ENCODE results near the gene ETV7.
A peak's percentile ranks its signal among the peaks of the same experiment; 100 is the strongest.
"Not testable (repeated sequence)": the region's sequence is repeated elsewhere in the genome, so short reads cannot be mapped to it uniquely, and the experiment has no call there.

Gene ETV7

DNA sequence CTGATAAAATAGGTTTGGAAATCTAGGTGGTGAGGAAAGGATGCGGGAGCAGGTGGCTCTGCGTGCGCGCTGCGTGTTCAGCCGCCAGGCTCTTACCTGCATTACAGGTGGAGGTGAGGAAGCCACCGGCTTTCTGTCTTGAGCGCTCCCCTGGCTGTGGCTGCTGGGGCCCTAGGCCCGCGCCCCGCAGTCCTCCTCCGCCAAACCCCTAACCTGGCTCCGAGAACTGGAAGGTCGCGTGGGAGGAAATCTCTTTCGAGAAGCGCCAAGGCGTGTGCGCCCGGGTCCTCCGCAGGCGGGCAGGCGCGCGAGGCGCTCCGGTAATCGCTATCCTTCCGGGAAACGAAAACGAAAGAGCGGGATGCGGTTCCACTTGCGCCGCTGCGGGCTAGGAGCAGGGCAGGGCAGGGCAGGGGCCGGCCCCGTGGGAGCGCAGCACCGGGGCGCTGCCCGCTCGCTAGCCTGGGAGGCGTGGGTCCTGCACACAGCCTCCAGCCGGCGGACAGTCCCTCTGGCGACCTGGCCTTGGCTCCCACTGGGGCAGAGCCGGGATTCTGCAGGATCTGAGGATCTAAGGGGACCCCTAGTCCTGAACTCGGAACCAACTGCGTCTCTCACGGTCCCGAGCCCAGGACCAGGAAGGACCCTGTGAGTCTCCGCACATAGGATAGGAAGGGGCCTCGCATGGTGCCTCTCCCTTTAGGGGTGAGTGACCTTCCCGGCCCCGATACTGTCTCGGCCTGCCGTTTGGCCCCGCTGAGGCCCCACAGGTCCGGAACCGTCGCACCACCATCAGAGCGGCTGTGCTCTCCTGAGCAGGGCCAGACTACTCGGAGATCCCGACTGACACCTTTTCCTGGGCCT is at the start of gene ETV7:
Gene ETV7 (minus strand): TSS at position 230 of the 864 bp plus-strand sequence. CDS start 128 bp downstream, at position 102.
- DNase-seq = no peak

DNA sequence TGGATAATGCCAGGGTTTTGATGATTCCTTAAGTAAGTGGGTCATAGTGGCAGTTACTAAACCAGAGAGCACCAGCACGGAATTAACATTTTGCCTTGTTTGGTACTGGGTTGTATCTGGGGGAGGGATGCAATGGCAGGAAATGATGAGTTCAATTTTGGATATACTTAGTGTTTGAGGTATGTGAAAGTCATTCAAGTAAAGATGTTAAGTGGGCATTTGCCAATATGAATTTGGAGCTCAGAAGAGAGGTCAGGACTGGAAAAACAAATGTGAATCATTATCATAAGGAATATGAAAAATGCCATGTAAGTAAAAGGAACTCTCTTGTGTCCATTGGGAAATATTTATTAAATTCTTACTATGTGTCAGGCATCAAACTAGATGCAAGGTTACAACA is 49.0 kb upstream of the ETV7 start:
- no peak for DNase-seq

DNA sequence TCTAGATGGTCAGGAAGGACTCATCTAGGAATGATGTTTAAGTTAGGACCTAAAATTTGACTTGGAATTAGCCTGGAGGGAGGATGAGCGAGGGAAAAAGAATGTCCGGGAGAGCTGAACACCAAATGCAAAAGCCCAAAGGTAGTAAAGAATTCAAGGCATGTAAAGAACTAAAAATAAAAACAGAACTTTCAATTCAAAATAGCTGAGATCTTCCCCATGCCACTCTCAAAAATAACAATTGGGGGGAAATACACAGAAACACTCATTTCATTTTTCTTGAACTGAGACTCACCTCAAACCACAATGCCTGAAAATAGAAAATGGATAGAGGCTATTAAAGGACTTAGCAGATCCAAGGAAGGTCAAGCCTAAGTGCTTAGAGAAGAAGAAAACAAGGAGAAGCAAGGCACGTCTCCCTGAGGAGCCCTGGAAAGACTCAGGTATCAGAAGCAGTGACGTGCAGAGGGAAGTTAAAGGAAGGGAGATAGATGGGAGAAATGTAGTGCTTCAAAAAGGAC is 44.7 kb upstream of the ETV7 start:
- no peak for DNase-seq

DNA sequence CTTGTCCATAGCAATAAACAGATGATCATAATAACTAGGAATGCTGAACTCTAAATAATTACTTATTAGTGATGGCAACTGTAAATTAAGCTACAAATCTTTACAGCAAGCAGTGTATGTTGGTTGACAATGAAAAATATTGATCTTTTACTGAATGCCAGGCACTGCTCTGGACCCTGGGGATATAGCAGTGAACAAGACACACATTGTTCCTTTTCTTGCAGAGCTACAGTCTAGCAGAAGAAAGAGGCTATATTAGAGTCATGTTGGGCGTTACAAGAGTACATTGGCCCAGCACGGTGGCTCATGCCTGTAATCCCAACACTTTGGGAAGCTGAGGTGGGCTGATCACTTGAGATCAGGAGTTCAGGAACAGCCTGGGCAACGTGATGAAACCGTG is 43.7 kb upstream of the ETV7 start:
- DNase-seq = no peak

DNA sequence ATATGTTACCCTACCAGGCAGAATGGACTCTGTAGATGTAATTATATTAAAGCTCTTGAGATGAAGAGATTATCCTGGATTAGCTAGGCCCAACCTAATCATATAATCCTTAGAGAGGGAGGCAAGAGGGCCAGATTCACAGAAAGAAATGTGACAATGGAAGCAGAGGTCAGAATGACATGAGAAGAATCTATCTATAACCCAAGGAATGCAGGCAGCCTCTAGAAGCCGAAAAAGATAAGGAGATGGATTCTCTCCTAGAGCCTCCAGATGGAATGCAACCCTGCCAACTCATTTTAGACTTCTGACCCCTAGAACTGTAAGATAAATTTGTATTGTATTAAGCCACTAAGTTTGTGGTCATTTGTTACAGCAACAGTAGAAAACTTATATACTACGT is 42.9 kb upstream of the ETV7 start:
- DNase-seq = no peak

DNA sequence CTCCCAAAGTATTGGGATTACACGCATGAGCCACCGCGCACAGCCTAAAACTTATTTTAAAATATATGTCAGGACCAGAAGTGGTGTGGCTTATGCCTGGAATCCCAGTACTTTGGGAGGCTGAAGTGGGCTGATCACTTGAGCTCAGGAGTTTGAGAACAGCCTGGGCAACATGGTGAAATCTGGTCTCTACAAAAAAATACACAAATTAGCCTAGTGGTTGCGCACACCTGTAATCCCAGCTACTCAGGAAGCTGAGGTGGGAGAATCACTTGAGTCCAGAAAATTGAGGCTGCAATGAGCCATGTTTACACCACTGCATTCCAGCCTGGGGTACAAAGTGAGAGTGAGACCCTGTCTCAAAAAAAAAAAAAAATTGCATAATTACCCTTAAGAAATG is 41.4 kb upstream of the ETV7 start:
- DNase-seq = no peak

DNA sequence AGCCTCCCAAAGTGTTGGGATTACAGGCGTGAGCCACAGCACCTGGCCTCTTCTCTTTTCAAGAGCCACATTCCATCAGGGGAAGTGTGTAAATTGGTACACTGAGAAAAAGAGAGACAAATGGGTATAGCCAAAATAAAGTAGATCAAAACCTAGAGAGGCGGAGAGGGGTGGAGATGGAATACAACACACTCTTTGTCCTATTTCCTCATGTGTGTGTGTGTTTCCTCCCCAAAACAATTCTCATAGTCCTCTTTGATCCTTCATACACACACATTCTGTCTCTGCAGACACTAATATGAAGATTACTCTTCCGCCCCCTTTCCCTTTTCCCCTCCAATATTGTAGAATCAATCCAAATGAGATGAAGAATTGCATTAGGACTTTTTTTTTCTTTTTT is 39.2 kb upstream of the ETV7 start:
- DNase-seq = no peak

DNA sequence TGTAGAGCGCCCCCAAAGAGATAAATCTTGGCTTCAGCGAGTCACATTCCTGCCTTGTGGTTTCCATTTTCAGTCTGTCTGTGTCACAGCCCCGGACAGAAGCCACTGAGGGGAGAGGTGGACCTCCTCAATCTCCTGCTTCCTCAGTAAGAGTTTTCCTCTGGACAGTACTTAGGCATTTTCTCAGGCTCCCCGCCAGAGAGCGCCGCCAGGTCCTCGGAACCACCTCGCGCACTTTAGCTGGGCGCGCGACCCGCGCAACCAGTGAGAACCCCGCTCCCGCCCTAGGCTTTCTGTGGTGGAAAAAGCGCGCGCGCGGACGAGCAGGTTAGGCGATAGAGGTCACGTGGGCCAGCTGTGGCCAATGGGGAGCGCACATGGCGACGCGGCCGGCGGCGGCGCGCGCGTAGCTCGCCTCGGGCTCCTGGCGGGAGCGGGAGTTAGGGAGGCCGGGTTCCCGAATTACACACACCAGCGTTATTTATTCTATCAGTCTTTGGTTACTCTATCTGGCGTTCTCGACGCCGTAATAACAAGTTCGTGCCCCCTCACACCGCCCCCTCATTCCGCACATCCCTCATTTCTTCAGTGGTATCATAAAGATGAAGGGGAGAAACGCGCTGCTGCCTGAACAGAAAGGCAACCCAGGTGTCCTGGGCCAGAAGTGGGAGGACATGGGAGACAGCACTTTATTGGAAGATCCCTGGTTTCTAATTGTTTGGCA is 35.8 kb upstream of the ETV7 start:
- DNase-seq = peak; percentile 90

DNA sequence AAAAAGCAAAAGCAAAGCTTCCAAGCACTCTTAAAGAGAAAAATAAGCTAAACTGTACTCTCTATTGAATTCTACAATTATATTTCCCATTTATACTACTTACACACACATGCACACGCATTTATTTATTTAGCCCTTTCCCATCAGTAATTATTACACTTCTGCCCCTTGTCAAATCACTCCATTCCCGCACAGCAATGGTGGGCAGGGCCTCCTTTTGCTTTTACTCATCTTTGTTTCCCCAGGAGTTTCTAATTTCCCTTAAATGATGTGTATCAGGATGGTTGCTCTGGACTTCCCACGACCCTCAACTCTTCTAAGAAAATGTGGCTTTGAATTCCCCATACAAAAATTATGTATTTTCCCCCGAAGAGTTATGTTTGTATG is 35.2 kb upstream of the ETV7 start:
- no peak for DNase-seq

DNA sequence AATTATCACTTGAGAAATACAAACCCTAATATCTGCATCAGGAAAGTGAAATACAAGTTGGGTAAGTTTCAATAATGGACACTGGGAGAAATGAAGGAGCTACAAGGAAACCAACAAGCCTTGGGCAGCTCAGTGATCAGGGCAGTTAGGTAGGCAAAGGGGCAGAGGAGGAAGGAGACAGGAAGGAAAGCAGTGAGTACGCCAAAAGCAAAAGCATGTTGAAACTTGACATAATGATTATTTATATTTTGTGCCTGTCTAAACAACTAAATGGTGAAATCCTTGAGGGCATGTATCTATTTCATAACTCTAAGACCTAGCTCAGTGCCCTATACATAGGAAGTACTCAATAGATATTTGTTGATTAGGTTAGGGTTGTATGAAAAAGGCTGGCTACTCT is 31.8 kb upstream of the ETV7 start:
- no peak for DNase-seq

DNA sequence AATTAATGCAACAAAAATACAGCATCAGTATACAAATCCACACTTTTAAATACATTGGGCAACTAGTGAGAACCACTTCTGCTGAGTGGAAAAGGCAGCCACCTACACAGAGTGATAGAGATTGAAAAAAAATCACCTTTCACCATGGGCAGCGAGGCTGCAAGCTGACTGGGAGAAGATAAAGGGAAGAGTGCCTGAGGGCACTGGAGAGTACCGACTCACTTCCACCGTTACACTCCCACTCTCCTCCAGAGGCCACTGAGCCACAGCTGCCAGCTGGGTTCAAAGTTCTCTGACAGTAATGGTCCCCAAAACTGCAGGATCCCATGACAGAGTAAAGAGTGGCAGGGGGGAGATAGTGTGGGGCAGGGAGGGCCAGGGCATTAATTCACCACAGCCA is 31.1 kb upstream of the ETV7 start:
- DNase-seq = no peak

DNA sequence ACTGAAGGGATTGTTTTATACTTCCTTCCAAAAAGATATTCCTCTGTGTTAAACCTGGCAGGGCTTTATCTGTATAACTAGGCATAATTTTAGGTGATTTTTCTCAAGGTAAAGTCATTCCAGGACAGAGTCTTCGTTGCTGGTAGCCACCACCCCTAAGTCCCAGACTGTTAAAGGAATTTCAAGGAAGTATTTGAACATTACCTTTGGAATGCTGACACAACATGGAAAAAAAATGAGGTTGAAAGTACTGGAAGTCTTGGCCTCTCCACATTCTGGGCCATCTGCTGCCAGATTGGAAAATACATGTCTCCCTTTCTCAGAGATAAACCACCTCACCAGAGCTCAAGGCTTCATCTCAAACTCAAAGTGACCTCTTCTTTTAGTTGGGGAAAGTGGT is 27.0 kb upstream of the ETV7 start:
- no peak for DNase-seq

DNA sequence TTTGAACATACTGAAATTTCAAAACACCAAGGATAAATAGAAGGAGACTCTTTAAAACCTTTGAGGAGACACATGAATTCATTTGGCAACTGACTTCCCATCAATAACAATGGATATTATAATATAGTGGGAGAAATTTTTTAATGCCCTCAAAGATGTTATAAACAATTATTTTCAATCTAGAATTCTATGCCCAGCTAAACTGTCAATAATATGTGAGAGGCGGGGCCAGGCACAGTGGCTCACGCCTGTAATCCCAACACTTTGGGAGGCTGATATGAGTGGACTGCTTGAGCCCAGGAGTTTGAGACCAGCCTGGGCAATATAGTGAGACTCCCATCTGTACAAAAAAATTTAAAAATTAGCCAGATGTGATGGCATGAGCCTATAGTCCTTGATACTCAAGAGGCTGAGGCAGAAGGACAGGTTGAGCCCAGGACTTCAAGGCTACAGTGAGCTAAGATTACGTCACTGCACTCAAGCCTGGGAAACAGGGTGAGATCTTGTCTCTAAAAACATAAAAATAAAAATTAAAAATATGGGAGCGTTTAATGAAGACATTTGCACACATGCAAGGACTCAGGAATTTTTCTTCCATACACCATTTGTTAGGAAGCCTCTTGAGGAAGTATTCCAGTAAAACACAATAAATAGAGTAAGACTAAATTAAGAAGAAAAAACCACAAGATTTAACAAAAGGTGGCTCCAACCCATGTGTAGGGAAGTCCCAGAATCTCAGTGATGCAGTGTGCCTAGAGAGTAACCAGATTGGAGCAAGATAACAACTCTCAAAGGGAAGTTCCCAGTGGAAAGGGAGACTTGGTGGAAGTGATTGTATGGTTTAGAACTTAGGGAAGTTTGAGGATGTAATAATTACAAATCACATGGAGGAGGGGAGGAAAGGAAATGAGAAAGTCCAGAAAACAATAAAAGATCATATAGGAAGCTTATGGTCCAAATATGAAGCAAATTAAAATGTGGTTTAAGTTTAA is 26.3 kb upstream of the ETV7 start:
- DNase-seq = no peak

DNA sequence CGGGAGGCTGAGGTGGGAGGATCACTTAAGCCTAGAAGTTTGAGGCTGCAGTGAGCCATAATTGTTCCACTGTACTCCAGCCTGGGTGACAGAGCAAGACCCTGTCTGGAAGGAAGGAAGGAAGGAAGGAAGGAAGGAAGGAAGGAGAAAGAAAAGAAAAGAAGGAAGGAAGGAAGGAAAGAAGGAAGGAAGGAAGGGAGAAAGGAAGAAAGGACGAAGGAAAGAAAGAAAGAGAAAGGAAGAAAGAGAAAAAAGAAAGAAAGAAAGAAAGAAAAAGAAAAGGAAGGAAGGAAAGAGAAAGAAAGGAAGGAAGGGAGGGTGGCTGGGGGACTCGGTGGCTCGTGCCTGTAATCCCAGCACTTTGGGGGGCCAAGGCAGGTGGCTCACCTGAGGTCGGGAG is 22.2 kb upstream of the ETV7 start:
- DNase-seq = not testable (repeated sequence)

DNA sequence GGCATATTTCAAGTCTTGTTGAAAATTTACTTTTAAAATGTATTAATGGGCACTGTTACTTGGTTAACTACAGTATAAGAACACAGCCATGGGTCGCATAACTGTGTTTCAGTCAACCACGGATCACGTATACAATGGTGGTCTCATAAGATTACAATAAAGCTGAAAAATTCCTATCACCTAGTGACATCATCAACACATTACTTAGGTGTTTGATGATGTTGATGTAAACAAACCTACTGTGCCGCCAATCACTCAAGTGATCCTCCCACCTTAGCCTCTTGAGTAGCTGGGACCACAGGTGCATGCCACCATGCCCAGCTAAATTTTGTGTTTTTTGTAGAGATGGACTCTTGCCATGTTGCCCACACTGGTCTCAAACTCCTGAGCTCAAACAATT is 16.7 kb upstream of the ETV7 start:
- no peak for DNase-seq

DNA sequence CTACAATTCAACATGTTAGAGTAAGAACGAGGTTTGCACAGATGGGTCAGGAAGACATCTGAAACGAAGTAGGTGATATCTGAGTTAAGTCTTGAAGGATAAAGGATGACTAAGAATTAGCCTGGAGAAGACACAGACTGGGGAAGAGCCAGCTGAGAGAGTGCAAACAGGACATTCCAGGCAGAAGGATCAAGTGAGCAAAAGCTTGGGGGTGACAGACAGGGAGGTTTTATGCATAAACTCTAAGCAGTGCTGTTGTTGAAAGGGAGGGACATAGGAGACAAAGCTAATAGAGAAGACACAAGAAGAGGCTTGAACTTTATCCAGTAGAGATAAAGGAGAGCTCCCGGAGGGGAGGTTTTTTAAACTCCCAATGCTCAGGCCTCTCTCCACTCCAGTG is 15.0 kb upstream of the ETV7 start:
- no peak for DNase-seq

DNA sequence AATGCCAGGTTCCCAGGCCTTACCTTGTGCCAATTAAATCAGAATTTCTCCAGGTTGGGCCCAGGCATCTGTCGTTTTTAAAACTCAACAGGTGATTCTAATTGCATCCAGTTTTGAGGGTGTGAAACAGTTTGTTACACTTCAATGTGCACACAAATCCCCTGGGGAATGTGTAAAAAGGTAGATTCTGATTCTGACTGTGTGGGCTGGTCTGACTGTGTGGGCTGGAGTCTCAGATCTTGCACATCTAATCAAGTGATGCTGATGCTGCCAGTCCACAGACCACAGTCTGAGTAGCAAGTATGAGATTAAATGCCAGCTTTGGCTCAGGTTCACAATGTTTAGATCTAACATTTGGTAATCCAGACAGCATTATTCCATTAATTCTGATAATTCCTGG is 12.5 kb upstream of the ETV7 start:
- no peak for DNase-seq

DNA sequence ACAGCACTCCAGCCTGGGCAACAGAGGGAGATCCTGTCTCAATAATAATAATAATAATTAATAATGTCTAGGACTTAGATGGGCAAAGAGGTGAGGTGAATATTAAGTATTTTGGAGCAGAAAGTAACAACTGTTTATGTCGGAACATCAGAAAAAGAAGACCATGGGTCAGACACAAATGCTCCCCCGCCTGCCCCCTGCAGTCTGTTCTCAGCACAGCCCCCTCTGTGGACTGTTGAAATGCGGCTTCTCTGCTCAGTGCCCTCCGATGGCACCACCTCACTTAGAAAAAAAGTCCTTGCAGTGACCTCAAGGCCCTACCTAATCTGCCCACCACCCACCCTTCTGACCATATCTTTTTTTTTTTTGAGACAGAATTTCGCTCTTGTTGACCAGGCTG is 5.2 kb upstream of the ETV7 start:
- no peak for DNase-seq

DNA sequence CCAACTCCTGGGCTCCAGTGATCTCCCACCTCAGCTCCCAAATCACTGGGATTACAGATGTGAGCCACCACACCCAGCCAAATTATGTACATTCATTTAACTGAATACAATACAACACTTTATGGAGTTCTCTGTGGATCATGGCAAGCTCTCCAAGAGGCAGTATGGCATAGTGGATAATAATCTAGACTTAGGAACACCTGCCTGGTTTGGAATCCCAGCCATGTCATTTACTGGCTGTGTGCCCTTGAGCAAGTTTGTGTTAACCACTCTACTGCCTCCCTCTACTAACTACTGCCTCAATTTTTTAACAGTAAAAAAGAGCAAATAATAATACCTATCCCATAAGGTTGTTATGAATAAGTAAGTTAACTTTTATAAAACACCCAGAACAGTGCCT is 1.9 kb upstream of the ETV7 start:
- no peak for DNase-seq

DNA sequence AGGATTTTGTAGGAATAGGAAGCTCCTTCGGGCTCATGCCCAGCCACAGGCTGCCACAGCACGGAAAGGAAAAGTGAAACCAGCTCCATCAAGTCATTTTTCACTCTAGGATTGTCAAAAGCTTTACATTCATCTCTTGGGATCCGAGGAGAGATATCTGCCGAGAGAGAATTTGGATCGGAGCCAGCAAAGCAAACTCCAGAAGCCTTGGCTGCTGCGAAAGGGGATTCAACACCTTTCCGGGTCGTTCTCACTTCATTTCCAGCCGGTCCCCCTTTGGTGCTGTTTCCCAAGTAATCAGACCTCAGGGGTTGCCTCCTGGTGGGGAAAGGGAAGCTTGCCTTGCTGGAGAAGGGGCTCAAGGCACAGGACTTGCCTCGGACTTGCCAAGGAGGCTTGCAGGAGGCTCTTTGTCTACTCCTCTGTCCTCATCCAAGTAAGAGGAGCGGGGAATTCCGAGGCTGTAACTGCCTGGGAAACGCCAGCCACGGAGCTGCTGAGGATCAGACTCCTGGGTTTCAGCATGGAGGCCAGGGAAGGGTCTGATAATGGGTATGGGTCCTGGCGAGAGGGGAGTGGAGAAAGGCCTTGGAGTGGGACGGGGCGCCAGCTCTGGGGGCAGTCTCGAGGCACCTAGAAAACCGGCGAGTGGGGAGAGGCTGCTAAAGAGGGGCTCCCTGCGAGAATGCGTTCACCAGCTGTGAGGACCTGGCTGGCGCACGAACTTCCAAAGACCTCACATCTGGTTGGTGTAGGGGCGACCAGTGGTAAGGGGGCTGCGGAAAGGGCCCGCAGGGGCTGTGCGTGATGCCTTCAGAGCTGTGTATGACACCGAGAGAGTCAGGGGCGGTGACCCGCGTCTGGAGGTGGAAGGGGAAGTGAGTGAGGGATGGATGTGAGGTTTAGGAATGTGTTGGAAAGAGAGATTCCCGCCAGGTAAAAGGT is 702 bp downstream of the ETV7 start:
- peak; percentile 30 for DNase-seq

DNA sequence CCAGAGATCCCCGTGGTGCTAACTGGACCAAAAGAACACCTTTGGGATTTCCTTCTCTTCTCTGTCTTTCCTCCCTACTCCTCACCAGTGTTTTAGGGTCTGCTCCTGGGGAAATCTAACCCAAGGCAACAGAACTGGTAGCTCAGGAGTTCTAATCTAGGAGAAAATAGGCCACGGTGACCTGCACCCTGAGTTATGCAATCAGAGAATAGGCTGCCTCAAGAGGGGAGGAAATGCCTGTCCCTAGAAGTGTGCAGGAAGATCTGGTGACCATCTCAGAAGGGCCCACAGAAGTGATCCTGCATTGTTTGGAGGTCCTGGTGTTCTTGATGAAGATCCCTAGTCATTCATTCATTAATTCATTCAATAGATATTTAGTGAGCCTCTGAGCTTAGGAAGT is 3.4 kb downstream of the ETV7 start:
- DNase-seq = no peak

DNA sequence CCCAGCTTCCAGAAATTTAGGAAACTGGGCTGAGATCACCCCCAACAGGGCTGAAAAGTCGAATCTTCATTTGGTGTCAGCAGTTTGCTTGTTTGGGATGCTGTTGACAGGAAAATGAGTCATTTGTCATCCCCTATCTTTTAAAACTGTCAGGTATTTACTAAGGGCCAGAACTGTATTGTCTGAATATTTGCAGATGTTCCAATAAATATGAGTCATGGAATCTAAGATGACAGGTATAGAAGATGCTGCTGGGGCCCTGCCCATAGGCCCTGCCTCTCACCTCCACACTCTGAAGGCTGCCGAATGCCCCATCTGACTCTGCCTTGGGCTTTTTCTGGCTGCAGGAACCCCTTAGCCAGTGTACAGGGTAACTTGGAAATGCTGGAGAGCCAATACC is 3.9 kb downstream of the ETV7 start:
- no peak for DNase-seq
